ENCODE measurements around the gene TGFBR3L. TPM values are rescaled to one million over a fixed set of nuclear protein-coding genes. Genes with fewer than 3 reads are reported as not detected.

Gene TGFBR3L
- total and polyA plus RNA-seq, 2 of the 4 experiments (the other 2 are of a cell fraction): 0.94 TPM; not detected in 1

GRCh38 chr19:7879836-7880235, 34.8 kb upstream of the TGFBR3L start:
- ATAC-seq (ENCODE audit: low read depth): no peak
- ChIA-PET CTCF (no interaction called here), POLR2A (ENCODE audit: unreplicated experiment) (no interaction called here)
- no peak overlapping the region for H2AK5ac ChIP-seq (ENCODE audit: low read depth, low read length)
- no peaks in the 10 kb centered on the region for H3K79me1 ChIP-seq (ENCODE audit: low read depth in 1 of 2, low read length in 2 of 2)
- H3K9me1 ChIP-seq (ENCODE audit: insufficient read depth, low read length): no peaks in the 10 kb centered on the region
- no peak overlapping the region for H2AFZ ChIP-seq (replicated peaks; ENCODE audit: low read length, poor library complexity)
- H2BK5ac ChIP-seq (ENCODE audit: low read depth, low read length, poor library complexity, severe bottlenecking): no peak overlapping the region
- H4K8ac ChIP-seq (ENCODE audit: low read depth in 2 of 2, low read length in 2 of 2): no peak overlapping the region
- H3K9me3 ChIP-seq (ENCODE audit: control insufficient read depth, insufficient read depth, low read length): no peaks in the 10 kb centered on the region
- H2BK120ac ChIP-seq (ENCODE audit: low read depth, low read length): no peak overlapping the region
- H4K5ac ChIP-seq (ENCODE audit: low read depth, low read length): no peak overlapping the region
- BruUV-seq (replicated peaks): no TSS peak
- intact Hi-C loops (cut with micrococcal nuclease) (no loop called here), dilution Hi-C loops (cut with HindIII; ENCODE audit: low sequenced_read_pairs, unreplicated experiment) (no loop called here), in situ Hi-C loops (cut with MboI; ENCODE audit: low sequenced_read_pairs) (no loop called here)
- no peaks in the 10 kb centered on the region for H3K36me3 ChIP-seq (ENCODE audit: control insufficient read depth, insufficient read depth, low read length)
- H2AK9ac ChIP-seq (replicated peaks; ENCODE audit: low read depth, low read length, poor library complexity): no peak overlapping the region
- peaks cover 10% of the 10 kb centered on the region for H3K27me3 ChIP-seq (ENCODE audit: control insufficient read depth, insufficient read depth, low read length)
- no peak overlapping the region for H3K23ac ChIP-seq (ENCODE audit: low read depth, low read length)
- no peak overlapping the region for H3K14ac ChIP-seq (replicated peaks; ENCODE audit: low read depth, low read length)
- no peak overlapping the region for H4K91ac ChIP-seq (ENCODE audit: insufficient read depth, low read depth, low read length)
- no peak overlapping the region for H3K4me2 ChIP-seq (ENCODE audit: low read depth, low read length)
- H3K27ac ChIP-seq (ENCODE audit: insufficient read depth, low read length): no peak overlapping the region
- no peaks in the 10 kb centered on the region for H4K20me1 ChIP-seq (ENCODE audit: insufficient read depth, low read length)
- no peak for TF ChIP-seq NFE2L2 (IDR thresholded peaks at IDR 0.05; ENCODE audit: low read depth, low read length)
- no peak overlapping the region for H3K4ac ChIP-seq (ENCODE audit: low read depth, low read length)
- no peak overlapping the region for H2BK20ac ChIP-seq (ENCODE audit: low read depth, low read length)
- DNase-seq: no peak
- no peak overlapping the region for H3K9ac ChIP-seq (ENCODE audit: low read depth, low read length)
- H3K18ac ChIP-seq (ENCODE audit: low read depth, low read length): no peak overlapping the region
- no peak overlapping the region for H2BK15ac ChIP-seq (ENCODE audit: low read depth, low read length)
- H3K56ac ChIP-seq (ENCODE audit: extremely low read depth, insufficient read depth, low read length): no peak overlapping the region
- no peaks in the 10 kb centered on the region for H3K4me1 ChIP-seq (ENCODE audit: control insufficient read depth, insufficient read depth, low read length)
- 64% methylated on average over 7 of the region's 19 CpGs; no CpG with 5 or more reads in 1 of the 2 experiments for WGBS, 2 experiments (ENCODE audit: extremely low coverage in 2 of 2, insufficient read length in 1 of 2)
- no peak overlapping the region for H3K4me3 ChIP-seq (ENCODE audit: insufficient read depth, low read depth, low read length)

Data from IMR-90 (cell line).